K562 (cell line): ENCODE results near the gene WDR46. TPM values are rescaled to one million over a fixed set of nuclear protein-coding genes. Genes with fewer than 3 reads are reported as not detected.

Experiments used
- ATAC-seq: fragments of 200-7000 bp; cut with Tn5 transposase; 3 replicates; pipeline ENCODE4 v1.9.1; 2020; ENCODE audit warnings: moderate library complexity
- BruUV-seq: library from RNA; stranded (reverse); fragments of 400-500 nt; replicated peaks from 2 replicates; lab custom pipeline; 2021; lab: Mats Ljungman, UMichigan
- CTCF ChIA-PET: fragments of 300-600 bp; formaldehyde crosslinking; extraction: SDS; loops from one replicate; lab custom pipeline; 2021; ENCODE audit warnings: low intra/inter-chr PET ratio; lab: Yijun Ruan, JAX
- POLR2A ChIA-PET: fragments of 300-600, 350-650 bp; sonication (Branson Sonifier 250); formaldehyde crosslinking; extraction: SDS; loops from one replicate; lab custom pipeline; 2021; ENCODE audit warnings: antibody characterized with exemption, inconsistent platforms; lab: Yijun Ruan, JAX
- DNase-seq, 4 experiments: peaks; one replicate each; pipeline versions ENCODE4 v3.0.0 to v3.0.0-alpha.2; 2011 to 2018; ENCODE audit warnings: low spot score in 3 of 4, mixed read lengths in 3 of 4; ENCODE audit errors: extremely low read depth in 1 of 4
- FAIRE-seq: peaks from 2 replicates; lab custom pipeline; 2011; peaks lifted over from hg19 to GRCh38; lab: Jason Lieb, UNC
- H2AFZ ChIP-seq: 2 replicates; pipeline ENCODE4 v1.6.0; 2011; ENCODE audit warnings: low read depth, low read length, control low read depth, inconsistent platforms
- H3K27ac ChIP-seq: fragments of 200-600 bp; 3 replicates; pipeline ENCODE4 v1.8.0; 2011; ENCODE audit warnings: low read depth, mild to moderate bottlenecking, control low read depth, inconsistent platforms, low read length, moderate library complexity, mixed read lengths; ENCODE audit errors: extremely low read depth
- H3K27me3 ChIP-seq, 2 experiments: fragments of 300-600 bp in 1 of 2; 2 replicates in 1 of 2; 3 replicates in 1 of 2; pipeline versions ENCODE4 v1.6.0 to v1.8.0; 2011; ENCODE audit warnings: inconsistent platforms in 2 of 2, low read length in 2 of 2, mild to moderate bottlenecking in 1 of 2, mixed read lengths in 1 of 2, moderate library complexity in 1 of 2; ENCODE audit not compliant: control insufficient read depth in 2 of 2, insufficient read depth in 2 of 2
- H3K36me3 ChIP-seq: fragments of 300-600 bp; 3 replicates; pipeline ENCODE4 v1.8.0; 2011; ENCODE audit warnings: mild to moderate bottlenecking, low read length, inconsistent platforms; ENCODE audit not compliant: control insufficient read depth, insufficient read depth
- H3K4me1 ChIP-seq, 2 experiments: fragments of 200-600 bp in 1 of 2; replicated peaks in 1 of 2; 2 replicates in 1 of 2; 3 replicates in 1 of 2; pipeline versions ENCODE4 v1.5.1 to v1.8.0; 2011; ENCODE audit warnings: inconsistent platforms in 2 of 2, low read length in 2 of 2, mild to moderate bottlenecking in 1 of 2, mixed read lengths in 1 of 2, moderate library complexity in 1 of 2; ENCODE audit not compliant: control insufficient read depth in 2 of 2, insufficient read depth in 2 of 2
- H3K4me2 ChIP-seq: 2 replicates; pipeline ENCODE4 v1.6.1; 2011; ENCODE audit warnings: low read length, control low read depth, inconsistent platforms, mixed read lengths; ENCODE audit not compliant: insufficient read depth
- H3K4me3 ChIP-seq: fragments of 200-600 bp; sonication (generic), shearing (Covaris generic); 2 replicates; pipeline ENCODE4 v1.5.1; 2016; ENCODE audit warnings: control low read depth, inconsistent platforms
- H3K79me2 ChIP-seq: fragments of 200-600 bp; 3 replicates; pipeline ENCODE4 v1.8.0; 2011; ENCODE audit warnings: low read length, inconsistent platforms; ENCODE audit not compliant: control insufficient read depth, insufficient read depth
- H3K9ac ChIP-seq, 2 experiments: 2 replicates each; pipeline versions ENCODE4 v1.6.0 to v1.6.1; 2011; ENCODE audit warnings: low read depth in 2 of 2, low read length in 2 of 2, control low read depth in 1 of 2, inconsistent platforms in 1 of 2, mild to moderate bottlenecking in 1 of 2, mixed read lengths in 1 of 2; ENCODE audit not compliant: insufficient read depth in 1 of 2
- H3K9me1 ChIP-seq: one replicate; pipeline ENCODE4 v1.6.0; 2011; ENCODE audit warnings: inconsistent platforms, mild to moderate bottlenecking, low read length, moderate library complexity; ENCODE audit not compliant: control insufficient read depth, insufficient read depth
- H3K9me3 ChIP-seq: replicated peaks from 2 replicates; pipeline ENCODE4 v1.5.1; 2011; ENCODE audit warnings: low read depth, low read length, inconsistent platforms; ENCODE audit not compliant: control insufficient read depth, insufficient read depth
- H4K20me1 ChIP-seq: replicated peaks from 2 replicates; pipeline ENCODE4 v1.6.1; 2011; ENCODE audit warnings: low read length, inconsistent platforms, mixed read lengths; ENCODE audit not compliant: control insufficient read depth, insufficient read depth
- CTCF ChIP-seq, 3 experiments: IDR thresholded peaks in 2 of 3; conservative IDR thresholded peaks in 1 of 3; 2 replicates each; pipeline ENCODE4 v1.5.1; 2011 to 2012; ENCODE audit warnings: low read length in 3 of 3, mild to moderate bottlenecking in 3 of 3, control low read depth in 2 of 3, improper control_type of control experiment in 1 of 3, inconsistent platforms in 1 of 3, low read depth in 1 of 3, mixed read lengths in 1 of 3, moderate library complexity in 1 of 3; ENCODE audit not compliant: insufficient read depth in 2 of 3
- EGR1 ChIP-seq: fragments of 450-650 bp; conservative IDR thresholded peaks from 2 replicates; pipeline ENCODE4 v1.6.1; 2017; ENCODE audit warnings: mild to moderate bottlenecking
- FOXK2 ChIP-seq, 2 experiments: fragments of 450-650 bp; IDR thresholded peaks in 1 of 2; conservative IDR thresholded peaks in 1 of 2; 2 replicates each; pipeline ENCODE4 v1.6.1; 2016; ENCODE audit warnings: low read depth in 2 of 2, mild to moderate bottlenecking in 1 of 2
- IFI16 ChIP-seq: fragments of 250-450 bp; sonication (Bioruptor Pico); IDR thresholded peaks from 2 replicates; pipeline ENCODE4 v2.1.2; 2022; ENCODE audit warnings: mild to moderate bottlenecking, inconsistent platforms
- KAT7 ChIP-seq: sonication (generic); formaldehyde crosslinking; IDR thresholded peaks from 2 replicates; pipeline ENCODE4 v1.8.0; 2022; ENCODE audit warnings: missing genetic modification reagents, mild to moderate bottlenecking, borderline replicate concordance
- MCM7 ChIP-seq, 2 experiments: fragments of 450-650 bp; IDR thresholded peaks; 2 replicates each; pipeline ENCODE4 v1.6.1; 2016 to 2018
- POLR2H ChIP-seq: IDR thresholded peaks from 2 replicates; pipeline ENCODE4 v1.6.1; 2016; ENCODE audit warnings: missing genetic modification characterization, low read depth, mild to moderate bottlenecking, control low read depth, missing compliant biosample characterization, moderate library complexity
- SMARCE1 ChIP-seq: fragments of 450-650 bp; IDR thresholded peaks from 2 replicates; pipeline ENCODE4 v1.7.1; 2016; ENCODE audit warnings: mild to moderate bottlenecking
- TOE1 ChIP-seq, 2 experiments: fragments of 450-650 bp in 1 of 2; sonication (generic) in 1 of 2; formaldehyde crosslinking in 1 of 2; IDR thresholded peaks; 2 replicates each; pipeline versions ENCODE4 v1.7.1 to v1.8.0; 2016 to 2022; ENCODE audit warnings: borderline replicate concordance in 2 of 2, mild to moderate bottlenecking in 2 of 2, antibody characterized with exemption in 1 of 2, inconsistent platforms in 1 of 2, low read depth in 1 of 2, missing genetic modification reagents in 1 of 2, moderate library complexity in 1 of 2
- TSC22D4 ChIP-seq: fragments of 450-650 bp; IDR thresholded peaks from 2 replicates; pipeline ENCODE4 v1.6.1; 2016; ENCODE audit warnings: missing genetic modification characterization, missing biosample characterization, control low read depth
- ZBTB2 ChIP-seq: fragments of 450-650 bp; IDR thresholded peaks from 2 replicates; pipeline ENCODE4 v1.6.1; 2016; ENCODE audit warnings: antibody characterized with exemption
- ZBTB7A ChIP-seq: IDR thresholded peaks from 2 replicates; pipeline ENCODE4 v1.6.1; 2011; ENCODE audit warnings: low read depth, mild to moderate bottlenecking, low read length, moderate library complexity, borderline replicate concordance; ENCODE audit not compliant: control insufficient read depth
- ZC3H4 ChIP-seq: sonication (generic); formaldehyde crosslinking; IDR thresholded peaks from 2 replicates; pipeline ENCODE4 v1.9.0; 2021; ENCODE audit warnings: missing genetic modification reagents, borderline replicate concordance
- WGBS: fragments of 100-300 bp; shearing (Covaris generic); methylation state at CpG from one replicate; pipeline ENCODE4 v1.1.6; 2016; ENCODE audit warnings: low coverage, mixed read lengths; ENCODE audit not compliant: insufficient coverage; ENCODE audit errors: missing lambda C conversion rate; 5-methylcytosine and 5-hydroxymethylcytosine counted together
- in situ Hi-C: fragments of 300-500 bp; cut with MboI; formaldehyde crosslinking; loops from 4 replicates; pipeline ENCODE4 v1.15.0; 2018; ENCODE audit warnings: inconsistent platforms, mixed read lengths
- intact Hi-C: fragments of 100-400 bp; cut with micrococcal nuclease; formaldehyde crosslinking; loops from 2 replicates; pipeline ENCODE4 v1.14.2; 2022
- polyA plus RNA-seq, 8 experiments: library from polyadenylated mRNA; depleted of rRNA in 4 of 8; stranded (reverse) in 5 of 8; unstranded in 3 of 8; fragments of >200 nt; fragmentation: Nextera tagmentation in 2 of 8; fragmentation: Illumina TruSeq in 1 of 8; extraction: Ambion mirVana in 2 of 8; extraction: Trizol in 1 of 8; gene quantifications; 2 replicates each; pipeline versions ENCODE4 v1.2.1 to v1.2.3, GENCODE V29; 2011 to 2014; ENCODE audit warnings: inconsistent platforms in 1 of 8, missing spikeins in 1 of 8
- total RNA-seq, 7 experiments: library from RNA; depleted of rRNA in 6 of 7; stranded (reverse); fragments of >200 nt in 6 of 7; fragmentation: Illumina TruSeq in 2 of 7; extraction: Trizol in 2 of 7; gene quantifications; 2 replicates each; pipeline versions ENCODE4 v1.2.1 to v1.2.3, GENCODE V29; 2011 to 2021; ENCODE audit warnings: low replicate concordance in 1 of 7

Gene WDR46
- total and polyA plus RNA-seq, 9 of the 15 experiments (the other 6 are each of a cell fraction or from before 2014, with no cell fraction given) = 8.9 to 146 (median 93.1) TPM

GRCh38 chr6:33297956-33298772 is 9.1 kb upstream of the WDR46 start (continued):
- TF ChIP-seq CTCF (IDR thresholded peaks at IDR 0.05 in 2 of 3, conservative IDR thresholded peaks at IDR 0.05 in 1 of 3; ENCODE audit: insufficient read depth in 2 of 3, low read depth in 1 of 3, low read length in 3 of 3) (peak in 1 of 3 experiments; percentile 20; a peak in 1 of 6 replicates), IFI16 (CRISPR knock-in tag) (no peak)

- 21% methylated on average over 13 of the region's 16 CpGs for WGBS
- peaks cover 56% of the 10 kb centered on the region for H3K36me3 ChIP-seq
- in situ Hi-C loops (no loop called here), intact Hi-C loops (loop anchor here (5.0 kb wide), 3 partner anchors 95 to 130 kb away; partner anchors contain the start of genes KIFC1 and PHF1)
- CTCF ChIA-PET = interaction anchor here (0.5 kb wide), 1 partner anchor 76 kb away, joined by 7 read pairs; no protein-coding TSS in a partner anchor
- peak overlapping the region; percentile 22 for H2AFZ ChIP-seq
- peaks cover 6% of the 10 kb centered on the region for H3K9me1 ChIP-seq
- H3K9ac ChIP-seq = peak overlapping the region; percentile 89 to 94
- FAIRE-seq (no peak), ATAC-seq (no peak), DNase-seq (peak; percentile 50 to 64 (median 61))
- H3K79me2 ChIP-seq = peaks cover 48% of the 10 kb centered on the region
- peak overlapping the region; percentile 94; the same call in 2 of the 3 replicates for H3K27ac ChIP-seq
- no peaks in the 10 kb centered on the region for H3K27me3 ChIP-seq
- POLR2A ChIA-PET = interaction anchor here (0.6 to 3.8 kb wide), 10 partner anchors 8 to 354 kb away, joined by 3 to 20 read pairs (median 3); partner anchors contain the start of genes B3GALT4, PFDN6 and WDR46
- no peaks in the 10 kb centered on the region for H3K9me3 ChIP-seq
- no TSS peak for BruUV-seq
- peak overlapping the region; percentile 79 for H3K4me2 ChIP-seq
- H3K4me1 ChIP-seq = peaks cover 11 to 45% of the 10 kb centered on the region in 2 experiments
- H4K20me1 ChIP-seq = 0 out of 2 replicates have a peak, but pooled peaks cover 3% of the 10 kb centered on the region
- peak overlapping the region; percentile 64 for H3K4me3 ChIP-seq
- TF ChIP-seq EGR1 (peak; percentile 44; the same call in 1 of the 2 replicates), MCM7 (IDR thresholded peaks at IDR 0.05) (no peak), ZC3H4 (CRISPR knock-in tag) (no peak), KAT7 (CRISPR knock-in tag) (no peak), TOE1 (IDR thresholded peaks at IDR 0.05; ENCODE audit: borderline replicate concordance) (peak; percentile 68), TOE1 (CRISPR knock-in tag; IDR thresholded peaks at IDR 0.05; ENCODE audit: borderline replicate concordance, low read depth) (no peak), POLR2H (no peak), ZBTB2 (peak; percentile 13; the same call in 1 of the 2 replicates), SMARCE1 (peak; percentile 23; the same call in 1 of the 2 replicates), TSC22D4 (no peak), ZBTB7A (peak; percentile 64; the same call in 1 of the 2 replicates), FOXK2 (conservative IDR thresholded peaks at IDR 0.05 in 1 of 2, IDR thresholded peaks at IDR 0.05 in 1 of 2; ENCODE audit: low read depth in 2 of 2) (no peak)
These were observed 8.4 kb upstream of the WDR46 start for GRCh38 chr6:33297406-33297955.
